ENCODE measurements around the gene MMP28.

DNA sequence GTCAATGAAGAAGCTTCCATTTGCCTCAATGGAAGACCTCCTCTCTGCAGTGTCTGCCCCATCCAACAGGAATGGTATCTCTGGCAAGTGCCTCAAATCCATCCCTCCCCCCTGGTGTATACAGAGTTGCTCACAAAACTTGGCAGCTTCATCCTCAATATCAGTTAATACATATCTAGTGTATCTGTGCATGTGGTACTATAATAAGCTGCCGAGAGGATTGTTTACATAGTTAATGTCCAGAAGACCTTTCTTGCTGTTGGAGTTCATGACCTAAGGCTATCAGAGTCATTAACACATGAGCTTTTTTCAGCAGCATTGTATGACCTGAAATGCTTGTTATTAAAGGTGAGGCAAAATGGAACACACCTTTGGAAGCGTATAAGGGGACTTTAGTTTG, 78.0 kb downstream of the MMP28 start:
- TF ChIP-seq POLR2AphosphoS5 (IDR thresholded peaks at IDR 0.05) (no peak), POLR2A (IDR thresholded peaks at IDR 0.05) (no peak), CTCF (IDR thresholded peaks at IDR 0.05) (no peak)
